Cardiac muscle cell (in vitro differentiated cells and primary cell): ENCODE results near the gene PAX9. TPM values are rescaled to one million over a fixed set of nuclear protein-coding genes. Genes with fewer than 3 reads are reported as not detected.

Experiments used
- DNase-seq, 2 donors: peaks; one replicate each; pipeline versions ENCODE4 v3.0.0 to v3.0.0-alpha.2; 2010 to 2017; ENCODE audit warnings: low read depth in 1 of 2, low spot score in 1 of 2
- H3K27ac ChIP-seq: fragments of 200-600 bp; sonication (generic); 2 replicates; pipeline ENCODE4 v1.5.1; 2016
- H3K27me3 ChIP-seq: fragments of 200-600 bp; sonication (generic); 2 replicates; pipeline ENCODE4 v1.6.0; 2016; ENCODE audit warnings: control low read depth
- H3K36me3 ChIP-seq: fragments of 200-600 bp; sonication (generic); 2 replicates; pipeline ENCODE4 v1.5.1; 2016; ENCODE audit warnings: control low read depth
- H3K4me1 ChIP-seq: fragments of 200-600 bp; sonication (generic); 2 replicates; pipeline ENCODE4 v1.8.1; 2017; ENCODE audit warnings: low read depth, mild to moderate bottlenecking, mixed run types
- H3K4me3 ChIP-seq: fragments of 200-600 bp; sonication (generic); 2 replicates; pipeline ENCODE4 v1.5.1; 2016; ENCODE audit warnings: mild to moderate bottlenecking
- H3K9me3 ChIP-seq: fragments of 200-600 bp; sonication (generic); 2 replicates; pipeline ENCODE4 v1.5.1; 2017; ENCODE audit warnings: low read depth, mild to moderate bottlenecking, control low read depth
- polyA plus RNA-seq: library from polyadenylated mRNA; unstranded; fragments of >200 nt; fragmentation: Nextera tagmentation; extraction: Ambion mirVana; gene quantifications from 2 replicates; pipeline ENCODE4 v1.2.1, GENCODE V29; 2016
- total RNA-seq: library from RNA; depleted of rRNA; stranded (reverse); fragments of >200 nt; gene quantifications from 2 replicates; pipeline ENCODE4 v1.2.3, GENCODE V29; 2016
- TF ChIP-seq, protein P1 (sequence below): IDR thresholded peaks from 2 replicates; pipeline ENCODE4 v1.5.1; 2012; ENCODE audit warnings: low read depth, mild to moderate bottlenecking, low read length

The PAX9 gene
- total RNA-seq (not detected in 2 replicates), polyA plus RNA-seq (0.21 and 0.32 TPM in 2 replicates)

- Histone ChIP-seq H3K36me3 (no peaks in the 10 kb centered on the region), H3K4me3 (peak within 1 kb of the TSS; percentile 59), H3K4me1 (peaks cover 19% of the 10 kb centered on the region), H3K9me3 (no peaks in the 10 kb centered on the region), H3K27me3 (peaks cover 100% of the 10 kb centered on the region), H3K27ac (no peak within 1 kb of the TSS)
- TF ChIP-seq, protein P1, sequence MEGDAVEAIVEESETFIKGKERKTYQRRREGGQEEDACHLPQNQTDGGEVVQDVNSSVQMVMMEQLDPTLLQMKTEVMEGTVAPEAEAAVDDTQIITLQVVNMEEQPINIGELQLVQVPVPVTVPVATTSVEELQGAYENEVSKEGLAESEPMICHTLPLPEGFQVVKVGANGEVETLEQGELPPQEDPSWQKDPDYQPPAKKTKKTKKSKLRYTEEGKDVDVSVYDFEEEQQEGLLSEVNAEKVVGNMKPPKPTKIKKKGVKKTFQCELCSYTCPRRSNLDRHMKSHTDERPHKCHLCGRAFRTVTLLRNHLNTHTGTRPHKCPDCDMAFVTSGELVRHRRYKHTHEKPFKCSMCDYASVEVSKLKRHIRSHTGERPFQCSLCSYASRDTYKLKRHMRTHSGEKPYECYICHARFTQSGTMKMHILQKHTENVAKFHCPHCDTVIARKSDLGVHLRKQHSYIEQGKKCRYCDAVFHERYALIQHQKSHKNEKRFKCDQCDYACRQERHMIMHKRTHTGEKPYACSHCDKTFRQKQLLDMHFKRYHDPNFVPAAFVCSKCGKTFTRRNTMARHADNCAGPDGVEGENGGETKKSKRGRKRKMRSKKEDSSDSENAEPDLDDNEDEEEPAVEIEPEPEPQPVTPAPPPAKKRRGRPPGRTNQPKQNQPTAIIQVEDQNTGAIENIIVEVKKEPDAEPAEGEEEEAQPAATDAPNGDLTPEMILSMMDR, result no peak
- peak; percentile 69 to 92 for DNase-seq
Measured at GRCh38 chr14:36661506-36662257, at the start of gene PAX9. Gene PAX9 (plus strand): TSS chr14:36661860. CDS start chr14:36662090, 230 bp downstream.

- no peak for DNase-seq
- TF ChIP-seq, protein P1, result no peak
Measured at GRCh38 chr14:36617824-36618223, 43.8 kb upstream of the PAX9 start.

GRCh38 chr14:36618641-36619040, 43.0 kb upstream of the PAX9 start:
- TF ChIP-seq, protein P1, result no peak
- no peaks in the 10 kb centered on the region for H3K9me3 ChIP-seq
- no peaks in the 10 kb centered on the region for H3K4me1 ChIP-seq
- H3K27me3 ChIP-seq, result no peaks in the 10 kb centered on the region
- no peak overlapping the region for H3K27ac ChIP-seq
- DNase-seq, result no peak
- no peak overlapping the region for H3K4me3 ChIP-seq
- H3K36me3 ChIP-seq, result no peaks in the 10 kb centered on the region

More at GRCh38 chr14:36617824-36618223, 43.8 kb upstream of the PAX9 start:
- H3K4me3 ChIP-seq, result no peak overlapping the region
- H3K27ac ChIP-seq, result no peak overlapping the region
- H3K27me3 ChIP-seq, result no peaks in the 10 kb centered on the region
- no peaks in the 10 kb centered on the region for H3K36me3 ChIP-seq
- H3K9me3 ChIP-seq, result no peaks in the 10 kb centered on the region
- H3K4me1 ChIP-seq, result no peaks in the 10 kb centered on the region

GRCh38 chr14:36619131-36619530, 42.5 kb upstream of the PAX9 start:
- H3K4me1 ChIP-seq, result no peaks in the 10 kb centered on the region
- DNase-seq, result no peak

GRCh38 chr14:36619853-36620252, 41.8 kb upstream of the PAX9 start:
- Histone ChIP-seq H3K27me3 (no peaks in the 10 kb centered on the region), H3K27ac (no peak overlapping the region), H3K4me3 (no peak overlapping the region), H3K36me3 (no peaks in the 10 kb centered on the region), H3K9me3 (no peaks in the 10 kb centered on the region), H3K4me1 (no peaks in the 10 kb centered on the region)
- DNase-seq, result no peak
- TF ChIP-seq, protein P1, result no peak

More at GRCh38 chr14:36619131-36619530, 42.5 kb upstream of the PAX9 start:
- H3K4me3 ChIP-seq, result no peak overlapping the region
- H3K27ac ChIP-seq, result no peak overlapping the region
- no peaks in the 10 kb centered on the region for H3K27me3 ChIP-seq
- no peaks in the 10 kb centered on the region for H3K36me3 ChIP-seq
- no peaks in the 10 kb centered on the region for H3K9me3 ChIP-seq
- TF ChIP-seq, protein P1, result no peak
